ENCODE measurements around the gene ELFN1. TPM values are rescaled to one million over a fixed set of nuclear protein-coding genes. Genes with fewer than 3 reads are reported as not detected.

Gene ELFN1
- total RNA-seq, 1 donor from 2014 or later = 0.20 TPM

DNA sequence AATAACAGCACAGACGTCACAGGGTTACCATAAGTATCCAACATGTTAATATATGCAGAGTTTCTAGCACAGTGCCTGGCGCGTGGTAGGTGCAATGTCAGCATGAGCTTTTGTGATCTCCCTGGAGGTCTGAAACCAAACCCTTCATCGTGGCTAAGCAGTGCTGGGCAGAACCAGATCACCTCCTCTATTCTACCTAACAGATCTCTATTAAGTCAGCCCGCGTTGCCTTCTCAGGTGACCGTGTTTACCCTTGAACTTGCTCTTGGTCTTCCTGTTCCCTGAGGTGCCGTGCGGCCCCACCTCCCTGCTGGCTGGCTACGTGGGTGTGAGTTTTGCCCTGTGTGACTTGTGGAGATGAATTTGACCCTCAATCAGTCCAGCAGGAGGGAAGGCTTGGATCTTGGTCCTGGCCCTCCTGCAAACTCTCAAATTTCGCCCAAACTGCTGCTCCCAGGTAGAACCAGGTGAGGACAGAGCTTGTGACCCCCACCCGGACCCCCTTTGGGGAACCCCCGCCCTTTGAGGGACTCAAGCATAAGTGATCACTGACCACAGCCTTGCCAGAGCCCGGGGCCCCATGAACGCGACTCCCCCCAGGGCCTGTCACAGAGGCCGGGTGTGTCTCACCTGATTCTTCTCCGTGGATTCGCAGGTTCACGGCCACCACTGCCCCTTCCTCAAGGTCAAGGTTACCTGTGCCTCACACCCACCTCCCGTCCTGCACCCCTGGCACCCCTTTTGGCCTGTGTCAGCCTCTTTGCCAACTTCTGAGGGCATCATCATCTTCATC, 54.2 kb downstream of the ELFN1 start:
- intact Hi-C loops (cut with micrococcal nuclease) = no loop called here

DNA sequence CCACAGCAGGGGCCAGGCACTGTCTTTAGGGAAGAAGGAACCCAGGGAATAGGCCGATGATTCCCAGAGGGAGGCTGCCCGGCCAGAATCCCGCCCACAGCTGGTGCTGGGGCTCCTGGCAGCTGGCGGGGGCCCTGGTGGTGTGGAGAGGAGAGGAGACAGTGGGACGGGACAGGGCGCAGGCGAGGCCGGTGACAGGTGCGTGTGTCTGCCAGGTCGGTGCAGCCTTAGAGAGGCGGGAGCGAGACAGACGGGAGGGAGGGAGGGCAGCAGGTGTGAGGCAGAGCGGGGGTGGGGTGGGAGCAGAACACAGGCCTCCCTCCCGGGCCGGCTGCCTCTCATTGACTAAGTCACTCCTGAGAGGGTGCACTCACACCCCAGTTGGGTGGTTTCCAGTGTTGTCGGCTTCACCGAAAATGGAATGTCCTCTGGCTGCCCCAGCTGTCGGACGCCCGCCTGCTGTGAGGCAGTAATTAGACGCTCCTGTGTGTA, 55.2 kb downstream of the ELFN1 start:
- intact Hi-C loops (cut with micrococcal nuclease) = no loop called here

DNA sequence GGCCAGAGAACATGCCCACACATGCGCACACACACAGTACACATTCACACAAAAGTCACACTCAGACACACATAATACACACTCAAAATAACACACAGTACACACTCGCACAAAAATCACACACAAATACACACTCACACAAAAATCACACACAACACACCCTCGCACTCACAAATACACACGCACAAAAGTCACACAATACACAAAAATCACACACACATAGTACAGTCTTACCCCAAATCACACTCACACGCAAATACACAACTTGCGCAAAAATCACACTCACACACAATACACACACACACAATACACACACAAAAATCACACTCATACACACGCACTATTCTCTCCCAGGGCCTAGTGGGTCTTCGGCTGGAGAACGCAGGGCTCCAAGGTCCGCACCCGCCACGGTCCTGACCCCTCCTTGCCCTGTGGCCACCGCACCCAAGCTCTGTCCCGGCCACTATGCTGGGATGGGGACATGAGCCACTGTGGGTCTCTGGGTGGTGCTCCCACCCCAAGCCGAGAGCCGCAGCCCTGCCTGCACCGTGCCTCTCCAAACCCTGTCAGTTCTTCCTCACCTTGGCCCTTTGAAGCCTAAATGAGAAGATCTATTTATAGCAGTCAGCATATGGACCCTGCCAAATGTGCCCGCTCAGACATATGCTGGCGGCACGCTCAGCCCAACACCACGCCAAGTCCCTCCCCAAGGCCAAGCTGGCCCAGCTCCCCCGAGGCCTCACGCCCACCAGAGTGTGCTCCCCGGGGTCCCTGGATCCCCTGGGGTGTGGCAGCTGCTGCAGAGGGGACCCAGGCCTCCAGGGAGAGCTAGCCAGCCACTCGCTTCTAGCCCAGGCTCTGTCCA, 55.9 kb downstream of the ELFN1 start:
- intact Hi-C loops (cut with micrococcal nuclease) = no loop called here

DNA sequence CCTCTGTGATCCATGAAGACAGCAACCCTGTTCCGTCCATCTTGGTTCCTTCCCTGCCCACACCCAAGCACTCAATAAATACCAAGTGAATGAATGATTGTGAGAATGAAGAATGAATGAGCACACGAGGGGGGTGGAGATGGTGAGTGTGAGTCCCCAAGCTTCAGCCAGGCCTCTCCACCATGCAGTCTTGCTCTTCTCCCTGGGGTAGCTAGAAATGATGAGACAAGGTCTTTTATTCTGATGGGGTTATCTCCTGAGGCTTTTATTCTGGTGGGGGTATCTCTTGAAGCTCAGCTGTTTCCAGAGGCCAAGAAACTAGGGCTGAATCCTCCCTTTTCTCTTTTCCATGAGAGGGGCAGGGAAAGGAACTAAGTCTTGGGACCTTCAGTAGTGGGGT, 57.0 kb downstream of the ELFN1 start:
- intact Hi-C loops (cut with micrococcal nuclease) = no loop called here

DNA sequence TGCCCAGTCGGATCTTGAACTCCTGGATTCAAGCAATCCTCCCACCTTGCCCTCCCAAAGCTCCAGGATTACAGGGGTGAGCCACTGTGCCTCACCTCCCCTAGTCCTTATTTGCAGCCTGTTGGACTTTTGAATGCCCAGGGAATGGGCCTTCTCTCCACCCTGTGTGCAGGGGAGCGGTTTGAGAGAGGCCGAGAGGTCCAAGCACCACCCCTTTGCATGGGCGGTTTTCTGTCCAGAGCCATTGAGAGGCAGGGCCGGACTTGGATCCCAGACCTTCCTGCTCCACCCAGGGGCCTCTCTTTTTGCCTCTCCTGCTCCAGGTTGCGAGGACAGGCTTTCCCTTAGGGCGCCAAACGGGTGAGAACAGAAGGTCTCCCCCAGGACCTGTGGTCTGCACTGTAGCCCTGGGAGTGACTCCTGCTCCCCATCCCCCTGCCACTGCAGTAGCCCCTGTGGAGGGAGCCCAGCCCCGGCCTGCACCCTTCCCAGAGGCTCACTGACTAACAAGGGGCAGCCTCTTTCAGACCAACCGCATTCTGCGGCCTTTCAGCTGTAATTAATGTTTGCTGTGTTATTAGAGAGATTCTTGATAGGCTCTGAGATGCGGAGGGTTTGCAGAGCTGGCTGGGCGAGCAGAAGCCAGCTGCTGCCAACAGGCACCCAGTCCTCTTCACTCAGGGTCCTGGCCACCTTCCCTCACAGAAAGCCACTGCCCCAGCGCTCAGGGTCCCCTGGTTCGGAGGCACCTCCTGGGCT, 57.9 kb downstream of the ELFN1 start:
- intact Hi-C loops (cut with micrococcal nuclease) = no loop called here

DNA sequence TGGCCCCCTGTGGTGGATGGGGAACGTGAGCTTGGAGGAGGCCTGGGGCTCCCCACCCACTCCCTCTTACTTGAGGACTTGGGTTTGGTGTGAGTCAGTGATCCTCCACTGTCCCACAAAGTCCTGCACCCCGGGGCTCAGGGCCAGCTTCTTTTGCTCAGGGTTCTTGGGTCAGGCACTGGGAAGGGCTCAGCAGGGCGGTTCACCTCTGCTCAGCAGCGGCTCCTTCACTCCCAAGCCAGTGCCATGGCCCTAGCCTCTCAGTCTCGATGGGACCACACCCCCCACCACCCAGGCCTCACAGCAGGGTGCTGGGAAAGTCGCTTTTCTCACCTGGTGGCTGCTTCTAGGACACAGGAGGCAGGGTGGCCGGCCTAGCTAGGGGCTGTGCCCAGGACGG, 59.1 kb downstream of the ELFN1 start:
- intact Hi-C loops (cut with micrococcal nuclease) = no loop called here

DNA sequence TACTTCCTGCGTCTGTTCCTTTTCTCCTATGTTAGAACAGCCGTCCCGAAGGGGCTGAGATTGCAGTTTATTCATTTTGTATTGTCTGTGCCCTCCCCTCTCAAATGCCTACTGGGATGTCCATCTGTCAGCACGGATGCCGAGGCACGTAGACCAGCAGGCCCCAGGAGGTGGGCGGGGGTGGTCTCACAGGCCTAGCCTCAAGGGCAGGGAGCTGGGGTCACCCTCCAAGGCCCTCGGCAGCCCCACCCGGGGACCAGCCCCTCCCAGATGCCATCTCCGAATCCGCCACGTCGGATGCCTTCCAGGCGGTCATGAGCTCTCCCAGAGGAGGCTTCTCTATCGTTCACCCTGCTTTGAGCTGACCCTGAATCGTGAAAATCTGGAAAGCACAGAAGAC, 59.7 kb downstream of the ELFN1 start:
- intact Hi-C loops (cut with micrococcal nuclease) = no loop called here

DNA sequence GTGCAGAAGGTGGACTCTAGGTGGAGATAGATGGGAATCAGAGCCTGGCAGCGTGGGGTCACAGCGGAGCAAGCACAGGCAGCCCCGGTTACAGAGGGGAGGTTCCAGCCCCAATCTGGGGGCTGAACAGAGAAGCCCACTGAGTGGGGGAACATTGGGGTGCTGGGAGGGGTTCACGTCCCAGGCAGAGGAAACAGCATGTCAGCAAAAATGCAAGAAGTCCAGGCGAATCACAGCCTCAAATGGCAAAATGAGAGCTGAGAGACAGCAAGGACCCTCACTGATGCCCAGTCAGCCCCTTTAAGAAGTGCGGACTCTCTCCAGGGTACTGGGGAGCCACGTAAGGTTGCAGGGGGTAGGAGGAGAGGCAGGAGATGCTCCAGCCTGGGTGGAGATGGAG, 62.0 kb downstream of the ELFN1 start:
- intact Hi-C loops (cut with micrococcal nuclease) = no loop called here

DNA sequence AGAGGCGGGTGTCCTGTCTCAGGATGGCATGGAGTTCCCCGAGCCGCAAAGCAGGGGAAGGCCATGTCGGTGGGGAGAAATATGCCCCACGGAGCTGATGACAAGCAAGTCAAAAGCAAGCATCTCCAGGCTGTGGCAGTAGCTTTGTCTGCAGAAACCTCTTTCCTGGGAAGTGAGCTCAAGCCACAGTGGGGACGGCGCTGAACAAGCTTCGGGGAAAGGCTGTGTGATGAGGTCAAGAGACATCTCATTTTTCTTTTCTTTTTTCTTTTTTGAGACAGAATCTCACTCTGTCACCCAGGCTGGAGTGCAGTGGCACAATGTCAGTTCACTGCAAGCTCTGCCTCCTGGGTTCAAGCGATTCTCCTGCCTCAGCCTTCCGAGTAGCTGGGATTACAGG, 62.6 kb downstream of the ELFN1 start:
- intact Hi-C loops (cut with micrococcal nuclease) = no loop called here

DNA sequence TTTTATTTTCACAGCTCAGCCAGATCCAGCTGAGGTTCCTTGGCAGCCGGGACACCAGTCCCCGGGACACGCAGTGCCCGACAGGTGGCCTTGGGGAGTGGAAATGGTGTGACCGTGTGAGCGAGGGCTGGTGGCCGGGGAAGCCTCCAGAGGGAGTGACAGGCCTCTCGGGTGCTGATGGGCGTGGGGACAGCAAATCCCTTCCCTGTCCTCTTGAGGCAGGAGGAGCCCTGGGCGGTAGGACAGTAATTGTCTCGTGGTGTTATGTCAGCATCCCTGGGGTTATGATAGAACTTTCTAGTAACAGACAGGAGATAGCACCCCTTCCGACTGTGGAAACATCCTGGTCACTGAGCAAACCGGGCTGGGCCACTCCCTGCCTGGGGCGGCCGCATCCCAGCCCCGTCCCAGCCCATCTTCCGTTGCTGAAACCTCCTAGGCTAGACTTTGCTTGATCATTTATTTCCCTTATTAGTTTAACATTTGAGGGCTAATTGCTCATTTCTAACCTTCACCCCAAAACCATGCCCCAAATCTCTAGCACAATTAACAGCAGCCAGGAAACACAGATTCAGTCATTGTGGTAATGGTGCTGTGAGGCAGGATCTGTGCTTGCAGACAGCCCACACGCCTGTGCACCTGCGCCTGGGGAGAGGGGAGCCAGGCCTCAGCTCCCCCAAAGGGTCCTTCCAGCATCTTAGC, 63.3 kb downstream of the ELFN1 start:
- intact Hi-C loops (cut with micrococcal nuclease) = no loop called here

DNA sequence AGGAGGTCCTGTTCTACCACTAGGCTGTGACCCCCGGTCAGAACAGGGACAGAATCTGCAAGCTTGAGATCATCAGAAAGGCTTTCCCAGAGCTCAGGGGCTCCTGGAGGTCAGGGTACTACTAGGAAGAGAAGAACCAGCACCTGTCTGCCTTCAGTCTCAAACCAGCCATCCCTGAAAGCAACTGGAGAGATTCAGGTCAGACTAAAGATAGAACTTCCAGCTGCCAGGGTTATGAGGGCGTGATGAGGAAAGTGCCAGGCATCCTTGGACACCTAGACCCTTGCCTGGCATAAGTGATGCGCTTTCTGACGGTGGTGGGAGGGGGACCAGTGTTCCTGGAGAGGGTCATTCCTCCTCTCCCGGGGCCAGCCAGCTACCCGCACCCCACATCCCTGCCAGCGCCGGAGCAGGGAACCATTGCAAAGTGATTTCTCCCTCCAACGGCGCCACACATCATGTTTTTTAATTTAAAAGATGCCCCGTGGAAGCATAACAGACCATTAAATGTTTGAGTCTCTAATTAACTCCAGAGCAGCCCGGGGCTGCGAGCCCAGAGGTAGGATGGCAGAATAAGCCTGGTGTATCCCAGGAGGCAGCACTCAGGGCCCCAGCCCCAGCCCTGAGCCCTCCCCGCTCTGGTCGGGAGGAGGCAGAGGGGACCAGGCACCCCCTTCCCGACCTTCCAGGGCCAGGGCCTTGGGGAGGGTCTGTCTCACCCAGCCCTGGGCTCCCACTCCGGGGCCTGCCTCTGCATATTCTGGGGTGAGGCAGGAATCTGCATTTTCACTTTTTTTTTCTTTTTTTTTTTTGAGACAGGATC, 64.0 kb downstream of the ELFN1 start:
- intact Hi-C loops (cut with micrococcal nuclease) = no loop called here

DNA sequence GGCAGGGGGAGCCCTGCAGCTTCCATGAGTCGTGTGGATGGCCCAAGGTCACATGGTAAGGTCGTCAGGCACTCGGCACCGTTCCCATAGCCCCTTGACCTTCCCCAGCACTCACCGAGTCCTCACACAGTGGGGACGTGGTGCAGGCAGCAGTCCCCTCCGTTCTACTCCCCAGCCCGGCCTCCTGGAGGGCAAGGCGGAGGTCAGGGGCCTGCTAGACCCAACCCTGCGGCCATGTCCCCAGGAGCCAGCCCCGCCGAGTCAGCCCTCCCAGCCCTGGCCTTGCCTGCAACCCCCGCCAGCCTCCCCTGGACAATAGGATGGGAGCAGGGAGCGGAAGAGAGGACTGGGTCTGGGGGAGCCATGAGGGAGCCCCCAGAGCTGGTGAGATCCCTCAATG, 65.2 kb downstream of the ELFN1 start:
- intact Hi-C loops (cut with micrococcal nuclease) = no loop called here

DNA sequence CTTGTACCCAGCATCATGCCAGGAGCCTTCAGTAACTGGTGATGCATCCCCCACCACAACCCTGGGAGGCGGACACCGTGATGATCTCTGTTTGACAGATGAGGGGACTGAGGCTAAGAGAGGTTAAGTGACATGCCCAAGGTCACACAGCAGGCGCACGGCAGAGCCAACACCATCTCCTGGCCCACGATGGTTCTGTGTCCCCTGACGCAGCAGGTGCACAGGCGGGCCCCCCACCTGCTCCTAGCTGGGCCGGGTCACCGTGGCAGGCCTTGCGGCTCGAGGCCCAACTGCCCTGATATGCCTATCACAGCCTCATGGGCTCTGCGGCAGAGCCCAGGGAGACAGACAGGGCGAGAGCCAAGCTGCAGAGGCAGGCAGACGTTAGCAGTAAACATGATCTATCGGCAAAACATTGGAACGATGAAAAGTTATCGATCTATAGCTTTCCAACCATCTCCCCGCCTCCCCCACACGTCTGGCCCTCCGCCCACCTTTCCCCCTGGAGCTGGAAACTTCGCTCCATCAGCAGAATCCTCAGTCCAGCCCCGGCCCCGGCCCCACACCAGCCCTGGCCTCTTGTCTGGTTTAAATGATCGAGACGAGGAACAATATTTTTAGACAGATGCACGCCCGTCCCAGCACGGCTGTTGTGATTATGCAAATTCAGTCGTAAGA, 65.9 kb downstream of the ELFN1 start:
- intact Hi-C loops (cut with micrococcal nuclease) = no loop called here

DNA sequence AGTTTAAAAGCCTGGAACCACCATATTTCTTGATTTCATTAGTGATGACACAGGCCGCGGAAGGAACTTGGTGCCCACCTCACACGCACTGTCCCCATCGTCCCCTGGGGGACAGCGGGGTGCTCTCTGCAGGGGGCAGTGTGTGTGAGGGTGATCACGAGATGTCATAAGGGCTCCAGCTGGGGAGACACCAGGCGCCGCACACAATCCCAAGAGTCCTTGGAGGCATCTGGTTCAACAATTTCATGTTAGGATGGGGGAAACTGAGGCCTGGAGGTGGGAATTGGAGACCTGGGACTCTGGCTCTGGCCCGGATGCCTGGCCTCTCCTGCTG, 66.4 kb downstream of the ELFN1 start:
- intact Hi-C loops (cut with micrococcal nuclease) = no loop called here

DNA sequence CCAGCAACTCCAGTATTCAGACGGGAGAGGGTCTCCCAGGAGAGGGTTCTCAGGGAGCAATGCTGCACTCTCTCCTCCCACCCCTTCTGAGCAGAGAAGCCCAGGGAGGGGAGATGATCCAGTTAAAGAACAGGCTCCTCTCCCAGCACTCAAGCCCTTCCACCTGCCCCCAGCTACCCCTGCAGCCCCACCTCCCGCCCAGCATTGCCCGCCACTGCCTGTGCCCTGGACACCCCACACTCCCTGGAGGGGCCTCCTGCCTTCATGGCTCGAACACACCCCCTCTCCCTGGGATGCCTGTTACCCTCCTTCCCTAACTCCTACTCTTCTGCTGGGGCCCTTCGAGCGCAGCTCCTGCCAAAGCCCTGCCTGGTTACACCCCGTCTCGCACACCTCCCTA, 66.8 kb downstream of the ELFN1 start:
- intact Hi-C loops (cut with micrococcal nuclease) = no loop called here

DNA sequence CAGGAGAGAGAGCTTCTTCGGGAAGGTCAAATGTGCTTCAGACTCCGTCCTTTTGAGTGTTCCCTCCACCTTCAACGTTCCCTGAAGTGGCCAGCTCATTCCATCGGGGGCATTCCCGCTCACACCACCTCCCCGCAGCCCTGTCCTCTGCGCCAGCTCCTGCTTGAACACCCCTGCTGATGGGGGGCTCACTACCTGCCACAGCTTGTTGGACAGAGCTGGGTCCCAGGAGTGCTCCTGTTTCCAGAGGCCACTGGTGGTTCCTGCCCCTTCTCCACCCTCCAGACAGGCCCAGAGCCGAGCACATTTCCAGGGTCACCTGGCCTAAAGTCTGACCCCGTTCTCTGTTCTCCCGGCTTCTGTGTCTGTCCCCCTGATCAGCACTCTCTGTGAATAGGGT, 67.4 kb downstream of the ELFN1 start:
- intact Hi-C loops (cut with micrococcal nuclease) = no loop called here

DNA sequence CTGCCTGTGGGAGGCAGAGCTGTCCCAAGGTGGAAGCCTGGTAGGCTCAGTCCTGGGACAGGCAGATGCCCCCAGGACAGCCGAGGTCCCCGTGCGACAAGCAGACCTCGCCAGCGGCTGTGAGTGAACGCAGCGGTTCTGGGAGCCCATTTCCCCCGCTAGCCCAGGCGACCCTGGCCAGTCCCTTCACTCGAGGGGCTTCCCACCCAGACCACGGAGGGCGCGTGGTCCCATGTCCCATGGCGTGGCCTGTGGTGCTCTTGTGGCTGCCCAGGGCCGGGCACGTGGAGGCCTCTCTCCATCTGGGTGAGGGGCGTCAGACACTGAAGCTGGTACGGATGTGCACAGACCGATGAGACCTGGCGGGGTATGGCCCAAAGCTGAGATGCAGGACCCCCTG, 67.9 kb downstream of the ELFN1 start:
- intact Hi-C loops (cut with micrococcal nuclease) = no loop called here

DNA sequence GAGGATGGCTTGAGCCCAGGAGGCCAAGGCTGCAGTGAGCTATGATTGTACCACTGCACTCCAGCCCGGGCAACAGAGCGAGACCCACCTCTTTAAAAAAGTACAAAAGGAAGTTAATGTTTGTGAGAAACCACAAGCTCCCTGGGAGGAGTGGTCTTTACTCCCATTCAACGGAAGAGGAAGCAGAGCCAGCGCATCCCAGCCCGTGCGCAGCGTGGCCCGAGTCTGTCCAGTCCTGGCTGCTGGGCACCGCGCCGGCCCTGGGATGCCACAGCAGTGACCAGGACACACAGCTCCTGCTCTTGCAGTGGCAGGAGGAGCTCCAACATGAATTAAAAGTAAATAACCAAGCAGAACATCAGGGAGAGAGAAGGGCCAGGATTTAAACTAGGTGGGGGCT, 68.4 kb downstream of the ELFN1 start:
- intact Hi-C loops (cut with micrococcal nuclease) = no loop called here

DNA sequence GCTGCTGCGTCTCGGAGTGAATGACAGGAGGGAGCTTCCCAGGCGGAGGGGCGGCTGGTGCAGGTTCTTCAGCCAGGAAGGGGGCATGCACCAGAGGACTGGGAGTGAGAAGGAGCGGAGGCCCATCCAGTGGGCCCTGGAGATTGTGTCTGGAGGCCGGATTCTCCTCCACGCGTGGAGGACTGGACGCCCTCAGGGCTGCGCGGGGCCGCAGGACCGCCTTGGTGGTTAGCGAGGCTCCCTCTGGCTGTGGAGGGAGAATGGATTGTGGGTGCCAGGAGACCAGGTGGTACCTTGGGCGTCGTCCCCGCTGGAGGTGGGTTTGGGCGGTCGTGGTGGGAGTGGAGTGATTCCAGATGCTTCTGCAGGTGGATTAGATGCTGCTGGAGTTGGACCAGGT, 68.9 kb downstream of the ELFN1 start:
- intact Hi-C loops (cut with micrococcal nuclease) = no loop called here

DNA sequence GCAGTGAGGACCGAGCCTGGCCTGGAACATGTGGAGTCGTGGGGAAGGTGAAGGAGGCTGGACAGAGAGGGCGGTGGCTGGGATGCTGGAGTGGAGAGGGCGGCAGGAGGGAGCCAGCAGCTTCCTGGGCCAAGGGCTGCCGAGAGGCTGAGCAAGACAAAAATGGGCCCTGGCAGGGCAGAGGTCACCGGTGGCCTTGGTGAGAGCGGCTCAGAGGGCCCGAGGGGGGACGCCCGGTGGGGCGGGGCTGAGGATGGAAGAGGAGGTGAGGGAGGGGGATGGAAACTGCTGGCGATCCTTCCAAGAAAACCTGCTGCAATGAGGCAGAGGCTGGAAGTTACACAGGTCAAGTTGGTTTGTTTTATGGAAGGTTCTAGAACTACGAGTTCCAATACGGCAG, 69.5 kb downstream of the ELFN1 start:
- intact Hi-C loops (cut with micrococcal nuclease) = no loop called here
